Fibroblast of pulmonary artery (primary cell): ENCODE measurements around the gene TNRC6A.
"Not testable (repeated sequence)": the region's sequence is repeated elsewhere in the genome, so short reads cannot be mapped to it uniquely, and the experiment has no call there.

Experiments
- DNase-seq: peaks from one replicate; pipeline ENCODE4 v3.0.0-alpha.2; 2010; ENCODE audit warnings: low read depth
- H3K4me3 ChIP-seq: replicated peaks from 2 replicates; pipeline ENCODE4 v1.5.1; 2011; ENCODE audit warnings: low read depth, mild to moderate bottlenecking, control low read depth, low read length, moderate library complexity
- CTCF ChIP-seq: IDR thresholded peaks from 2 replicates; pipeline ENCODE4 v1.5.1; 2011; ENCODE audit warnings: mild to moderate bottlenecking, control low read depth, low read length, inconsistent platforms; ENCODE audit errors: missing control alignments

TNRC6A gene

GRCh38 chr16:24838554-24839266, 109.3 kb downstream of the TNRC6A start:
- peak overlapping the region; percentile 30 for H3K4me3 ChIP-seq
- DNase-seq: peak; percentile 83
- no peak for TF ChIP-seq CTCF

- no peak for DNase-seq
- no peak for TF ChIP-seq CTCF
- no peak overlapping the region for H3K4me3 ChIP-seq
Measured at GRCh38 chr16:24839347-24839972, 110.0 kb downstream of the TNRC6A start.

GRCh38 chr16:24841291-24841690, 111.8 kb downstream of the TNRC6A start:
- no peak for TF ChIP-seq CTCF
- no peak overlapping the region for H3K4me3 ChIP-seq
- no peak for DNase-seq

- H3K4me3 ChIP-seq: no peak overlapping the region
- DNase-seq: no peak
- no peak for TF ChIP-seq CTCF
Measured at GRCh38 chr16:24844101-24845030, 114.9 kb downstream of the TNRC6A start.

GRCh38 chr16:24845031-24845365, 115.5 kb downstream of the TNRC6A start:
- DNase-seq, H3K4me3 ChIP-seq: not testable (repeated sequence)

- H3K4me3 ChIP-seq: no peak within 1 kb of the TSS
- DNase-seq: no peak
- no peak for TF ChIP-seq CTCF
Measured at GRCh38 chr16:24845726-24846547, 116.5 kb downstream of the TNRC6A start, which contains the start of gene SLC5A11. TSS of gene SLC5A11 (plus strand) at chr16:24845963. CDS start at chr16:24858644, 12,681 bp downstream.
